COLO829 (cell line): ENCODE data around the gene HELZ2.
A peak's percentile ranks its signal among the peaks of the same experiment; 100 is the strongest.
"Not testable (repeated sequence)": the region's sequence is repeated elsewhere in the genome, so short reads cannot be mapped to it uniquely, and the experiment has no call there.

ENCODE experiments used
- DNase-seq: peaks from one replicate; pipeline ENCODE4 v3.0.0; 2012; ENCODE audit warnings: low spot score

Gene HELZ2

DNA sequence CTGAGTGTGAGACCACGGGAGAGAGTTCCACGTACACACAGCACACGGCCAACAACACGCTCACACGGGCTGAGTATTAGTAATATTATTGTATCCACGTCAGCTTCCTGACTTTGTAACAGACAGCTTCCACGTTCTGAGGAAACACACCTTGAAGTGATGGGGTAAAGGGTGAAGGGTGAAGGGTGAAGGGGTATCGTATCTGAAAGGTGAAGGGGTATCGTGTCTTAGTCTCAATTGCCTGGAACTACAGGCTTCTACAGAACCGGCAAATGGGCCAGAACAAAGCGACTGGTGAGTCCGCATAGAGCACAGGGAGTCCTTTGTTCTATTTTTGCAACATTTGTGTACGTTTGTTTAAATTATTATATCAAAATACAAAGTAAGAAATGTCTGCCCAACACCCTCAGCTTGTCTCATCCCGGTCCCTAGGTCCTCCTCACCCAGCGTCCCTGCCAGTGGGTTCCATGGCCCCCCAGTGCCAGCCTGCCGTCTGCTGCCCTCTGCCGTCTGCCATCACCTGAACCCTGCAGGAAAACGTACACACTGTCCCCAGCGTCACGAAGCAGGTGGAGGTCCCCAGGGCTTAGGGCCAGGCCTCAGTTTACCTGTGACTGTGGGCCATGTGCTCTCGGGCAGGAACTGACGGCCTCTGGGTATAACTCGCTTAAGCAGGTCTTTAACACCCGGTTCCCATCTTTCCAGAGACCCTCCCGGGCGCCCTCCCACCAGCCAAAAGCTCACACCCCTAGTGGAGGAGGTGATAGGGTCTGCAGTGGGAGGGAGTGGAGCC, 4.4 kb upstream of the HELZ2 start:
- no peak for DNase-seq

DNA sequence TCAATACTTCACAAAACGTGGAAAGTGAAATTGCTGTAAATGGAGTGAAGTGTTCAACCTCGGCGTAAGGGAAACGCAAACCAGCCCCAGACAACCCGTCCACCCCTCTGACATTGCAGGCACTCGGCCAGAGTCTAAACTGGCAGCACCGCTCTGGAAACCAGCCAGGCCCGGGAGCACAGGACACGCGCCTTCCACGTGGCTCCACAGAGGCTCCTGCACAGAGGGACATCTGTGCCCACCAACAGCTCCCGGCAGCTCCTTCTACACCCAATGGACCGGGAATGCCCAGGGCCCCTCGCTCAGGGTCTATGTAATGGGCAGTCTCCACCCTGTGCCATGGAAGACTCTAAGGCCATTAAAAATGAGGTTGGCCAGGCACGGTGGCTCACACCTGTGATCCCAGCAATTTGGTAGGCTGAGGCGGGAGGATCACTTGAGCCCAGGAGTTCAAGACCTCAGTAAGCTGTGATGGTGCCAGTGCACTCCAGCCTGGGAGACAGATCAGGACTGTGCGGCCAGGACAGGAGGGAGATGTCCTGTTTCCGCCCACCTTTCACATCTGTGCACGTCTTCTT, 3.4 kb upstream of the HELZ2 start:
- peak; percentile 35 for DNase-seq

DNA sequence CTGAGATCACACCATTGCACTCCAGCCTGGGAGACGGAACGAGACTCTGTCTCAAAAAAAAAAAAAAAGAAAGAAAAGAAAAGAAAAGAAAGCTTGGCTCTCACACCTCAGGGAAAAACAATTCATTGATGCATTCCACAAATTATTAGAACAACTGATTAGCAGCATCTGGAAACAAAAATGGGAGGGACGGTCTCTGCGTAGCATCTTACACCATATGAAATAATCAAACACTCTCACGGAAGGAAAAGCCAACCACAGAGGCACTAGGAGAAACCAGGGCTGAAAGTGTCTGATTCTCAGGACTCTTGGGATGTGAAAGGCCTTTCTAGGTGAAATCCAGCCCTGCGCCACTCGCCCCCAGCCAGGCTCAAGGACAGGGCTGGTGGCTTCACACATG, 2.3 kb upstream of the HELZ2 start:
- DNase-seq, result no peak

DNA sequence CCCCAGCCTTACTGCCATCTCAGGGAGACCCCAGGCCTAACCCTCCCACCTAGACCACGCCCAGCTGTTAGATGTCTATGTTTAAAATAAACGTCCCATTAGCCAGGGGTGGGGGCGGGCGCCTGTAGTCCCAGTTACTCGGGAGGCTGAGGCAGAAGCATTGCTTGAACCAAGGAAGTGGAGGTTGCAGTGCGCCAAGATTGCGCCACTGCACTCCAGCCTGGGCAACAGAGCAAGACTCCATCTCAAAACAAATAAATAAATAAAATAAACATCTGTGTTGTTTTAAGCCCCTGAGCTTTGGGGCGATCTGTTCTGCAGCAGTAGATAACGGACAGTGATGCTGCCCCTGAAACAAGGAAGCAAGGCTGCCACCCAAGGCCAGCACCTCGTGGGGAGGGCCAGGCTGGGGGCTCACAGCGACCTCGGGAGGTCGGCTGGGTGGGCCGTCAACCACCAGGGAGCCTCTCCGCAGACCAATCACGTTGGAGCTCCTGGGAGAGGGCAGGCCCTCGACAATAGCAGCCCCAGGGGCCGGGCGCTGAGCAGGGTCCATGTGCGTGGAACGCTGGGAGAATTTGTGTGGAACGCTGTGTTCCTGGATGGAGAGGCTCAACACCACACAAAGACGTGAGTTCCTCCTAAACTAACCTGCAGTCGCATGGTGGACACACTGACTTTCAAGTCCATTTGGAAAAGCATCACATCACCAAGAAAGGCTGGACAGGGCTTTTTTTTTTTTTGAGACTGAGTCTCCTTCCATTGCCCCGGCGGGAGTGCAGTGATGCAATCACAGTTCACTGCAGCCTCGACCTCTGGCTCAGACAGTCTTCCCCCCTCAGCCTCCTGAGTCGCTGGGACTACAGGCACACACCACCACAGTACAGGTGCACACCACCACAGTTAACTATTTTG, 1.0 kb upstream of the HELZ2 start:
- no peak for DNase-seq

DNA sequence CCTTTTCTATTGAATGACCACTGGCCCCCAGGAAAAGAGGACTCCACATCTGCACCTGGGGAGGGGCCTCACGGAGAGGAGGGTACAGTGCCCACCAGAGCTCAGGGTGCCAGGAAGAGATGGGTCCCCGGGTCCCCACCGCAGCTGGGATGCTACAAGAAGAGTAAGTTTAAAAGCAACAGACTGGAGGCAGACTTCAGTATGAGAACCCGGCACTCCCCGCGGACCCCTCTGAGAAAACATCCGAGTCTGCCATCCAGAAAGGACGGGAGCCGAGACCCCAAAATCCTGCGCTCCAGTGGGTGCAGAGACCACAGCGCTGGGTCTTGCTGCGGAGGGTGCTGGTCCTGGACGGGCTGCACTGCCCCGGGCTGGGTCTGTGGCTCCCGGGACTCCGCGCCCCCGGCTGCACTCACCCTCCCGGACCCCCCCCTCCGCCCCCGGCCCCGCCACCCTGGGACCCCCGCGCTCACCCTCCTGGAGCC, 350 bp downstream of the HELZ2 start:
- DNase-seq, result no peak

DNA sequence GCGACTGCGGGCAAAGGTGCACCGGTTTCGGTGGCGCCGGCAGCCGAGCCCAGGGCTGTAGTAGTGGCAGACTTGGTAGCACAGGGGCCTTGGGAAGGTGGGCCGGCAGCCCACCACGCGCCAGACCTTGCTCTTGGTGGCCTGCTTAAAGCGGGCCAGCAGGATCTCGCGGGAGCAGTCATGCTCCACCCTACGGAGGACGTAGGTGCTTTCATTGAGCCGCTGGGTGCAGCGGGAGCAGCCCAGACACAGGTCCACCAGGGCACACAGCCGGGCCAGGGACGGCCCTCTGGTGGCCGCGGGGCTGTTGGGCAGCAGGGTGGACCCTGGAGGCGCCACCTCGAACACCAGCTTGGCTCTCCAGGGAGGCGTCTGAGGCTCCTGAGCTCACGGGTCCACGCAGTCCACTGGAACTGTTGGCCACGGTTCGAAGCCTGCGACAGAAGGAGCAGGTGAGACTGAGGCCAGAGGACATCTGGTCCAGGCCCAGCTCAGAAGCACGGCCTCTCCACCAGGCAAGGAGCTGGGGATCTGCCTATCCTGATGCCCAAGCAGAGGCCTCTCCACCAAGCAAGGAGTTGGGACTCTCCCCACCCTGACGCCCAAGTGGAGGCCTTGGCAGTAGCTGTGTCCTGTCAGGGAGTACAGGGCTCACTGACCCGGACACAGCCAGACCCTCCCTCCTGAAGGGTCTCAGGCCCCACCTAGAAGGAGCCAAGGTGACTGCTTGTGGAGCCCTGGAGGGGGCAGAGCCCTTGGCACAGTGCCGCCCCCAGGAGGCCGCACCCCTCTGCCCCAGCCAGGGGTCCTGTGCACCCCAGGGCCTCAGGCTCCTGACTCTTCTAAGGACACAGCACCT, 1.0 kb downstream of the HELZ2 start:
- DNase-seq, result no peak

DNA sequence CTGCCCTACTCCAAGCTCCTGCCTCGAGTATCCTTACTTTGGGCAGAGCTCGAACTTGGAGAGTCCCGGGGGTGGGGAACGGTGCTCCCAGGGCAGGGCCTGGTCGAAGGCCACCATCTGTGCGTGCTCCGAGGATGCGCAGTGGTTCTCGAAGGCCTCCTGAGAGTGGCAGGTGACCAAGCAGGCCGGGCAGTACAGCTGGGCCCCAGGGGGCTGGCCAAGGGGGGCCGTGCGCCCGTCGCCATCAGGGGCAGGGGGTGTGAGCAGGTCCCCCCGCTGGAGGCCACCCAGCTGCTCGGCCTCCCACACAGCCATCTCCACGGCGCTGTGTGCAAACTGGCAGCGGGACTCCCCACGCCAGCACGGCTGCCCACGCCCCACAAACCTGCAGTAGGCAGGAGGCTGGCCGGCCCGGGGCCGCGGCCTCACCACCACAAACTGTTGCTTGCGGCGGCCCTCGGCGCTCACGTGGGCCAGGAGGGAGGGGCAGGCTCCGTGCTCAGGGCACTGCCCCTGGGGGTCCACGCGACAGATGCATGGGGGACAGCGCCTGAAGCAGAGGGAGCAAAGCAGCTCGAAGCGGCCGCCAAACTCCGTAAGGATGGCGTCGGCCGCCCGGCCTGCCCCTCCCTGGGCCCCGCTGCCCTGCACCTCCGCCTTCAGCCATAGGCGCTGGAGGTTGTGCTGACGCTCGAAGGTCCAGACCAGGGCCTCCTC, 1.8 kb downstream of the HELZ2 start:
- no peak for DNase-seq

DNA sequence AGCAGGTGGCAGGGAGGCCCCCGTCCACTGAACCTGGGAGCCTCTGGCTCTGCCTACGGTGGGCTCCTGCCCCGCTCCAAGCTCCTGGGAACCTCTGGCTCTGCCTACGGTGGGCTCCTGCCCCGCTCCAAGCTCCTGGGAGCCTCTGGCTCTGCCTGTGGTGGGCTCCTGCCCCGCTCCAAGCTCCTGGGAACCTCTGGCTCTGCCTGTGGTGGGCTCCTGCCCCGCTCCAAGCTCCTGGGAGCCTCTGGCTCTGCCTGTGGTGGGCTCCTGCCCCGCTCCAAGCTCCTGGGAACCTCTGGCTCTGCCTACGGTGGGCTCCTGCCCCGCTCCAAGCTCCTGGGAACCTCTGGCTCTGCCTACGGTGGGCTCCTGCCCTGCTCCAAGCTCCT, 3.0 kb downstream of the HELZ2 start:
- DNase-seq, result not testable (repeated sequence)

DNA sequence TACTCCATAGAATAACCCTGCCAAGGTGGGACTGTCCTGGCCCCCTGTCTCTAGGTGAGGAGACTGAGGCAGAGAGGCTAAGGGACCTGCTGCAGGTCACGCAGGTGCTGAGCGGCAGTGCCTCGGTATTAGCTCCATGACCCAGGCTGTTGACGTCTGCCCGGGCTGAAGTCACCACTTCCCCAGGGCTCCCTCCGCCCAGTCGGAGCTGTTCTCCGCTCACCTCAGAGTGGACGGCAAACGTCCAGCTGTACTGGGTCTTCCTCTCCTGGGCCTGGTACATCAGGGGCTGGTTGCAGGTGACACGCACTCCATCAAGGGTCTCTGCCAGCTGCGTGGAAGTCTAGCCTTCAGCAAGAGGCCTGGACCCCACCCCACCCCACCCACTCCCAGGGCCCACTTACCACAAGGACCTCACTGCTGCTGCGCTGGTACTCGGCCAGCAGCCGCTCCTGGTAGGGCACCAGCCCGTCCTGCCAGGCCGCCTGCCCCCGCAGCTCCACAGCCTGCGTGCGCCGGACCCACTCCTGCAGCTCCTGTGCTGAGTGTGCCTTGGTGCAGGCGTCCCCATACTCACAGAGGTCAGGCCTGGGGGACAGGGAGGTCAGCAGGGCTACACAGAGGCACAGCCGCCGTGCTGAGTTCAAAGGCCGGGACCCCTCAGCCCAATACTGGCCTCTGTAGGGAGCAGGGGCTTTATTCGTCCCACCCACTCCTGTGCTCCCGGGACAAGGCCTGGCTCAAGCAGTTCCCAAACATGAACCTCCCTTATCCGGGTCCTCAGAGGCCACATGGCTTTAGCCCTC, 3.6 kb downstream of the HELZ2 start:
- no peak for DNase-seq

DNA sequence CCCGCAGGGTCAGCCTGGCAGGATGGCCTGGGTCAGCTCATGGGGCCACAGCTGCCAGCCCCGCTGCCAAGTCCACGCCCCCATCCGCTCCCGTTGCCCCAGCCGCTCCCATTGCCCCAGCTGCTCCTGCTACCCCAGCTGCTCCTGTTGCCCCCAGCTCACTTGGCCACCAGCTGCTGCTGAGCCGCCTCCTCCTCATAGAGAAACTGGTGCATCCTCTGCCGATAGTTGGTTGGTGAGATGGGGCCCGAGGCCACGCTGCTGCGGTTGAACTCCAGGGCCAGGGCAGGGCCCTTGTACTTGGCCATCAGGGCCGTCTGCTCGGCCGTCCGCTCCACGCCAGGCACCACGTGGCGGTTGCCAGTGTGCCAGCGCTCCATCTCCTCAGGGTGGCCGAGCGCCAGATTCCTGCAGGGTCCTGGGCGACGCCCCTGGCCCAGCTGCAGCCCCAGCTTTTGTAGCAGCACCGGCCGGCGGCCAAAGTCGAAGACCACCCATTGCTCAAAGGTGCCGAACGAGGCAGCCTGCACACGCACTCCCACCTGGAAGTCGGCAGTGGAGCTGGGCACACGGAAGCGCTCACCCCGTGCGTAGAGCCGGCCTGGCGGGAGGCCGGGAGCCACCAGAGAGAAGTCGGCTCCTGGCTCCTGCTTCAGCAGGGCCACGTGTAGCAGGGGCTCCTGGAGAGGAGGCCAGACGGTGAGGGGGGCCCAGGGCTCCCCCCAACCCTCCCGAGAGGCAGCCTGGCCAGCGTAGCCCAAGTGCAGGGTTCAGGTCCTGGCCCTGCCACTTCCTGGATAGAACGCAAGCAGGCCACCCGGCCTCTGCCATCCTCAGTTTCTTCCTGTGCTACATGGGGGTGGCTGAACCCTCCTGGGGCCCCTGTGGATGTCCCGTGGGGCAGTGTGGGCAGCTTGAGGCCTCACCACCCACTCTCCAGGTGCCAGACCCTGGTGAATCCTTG, 4.8 kb downstream of the HELZ2 start:
- no peak for DNase-seq

DNA sequence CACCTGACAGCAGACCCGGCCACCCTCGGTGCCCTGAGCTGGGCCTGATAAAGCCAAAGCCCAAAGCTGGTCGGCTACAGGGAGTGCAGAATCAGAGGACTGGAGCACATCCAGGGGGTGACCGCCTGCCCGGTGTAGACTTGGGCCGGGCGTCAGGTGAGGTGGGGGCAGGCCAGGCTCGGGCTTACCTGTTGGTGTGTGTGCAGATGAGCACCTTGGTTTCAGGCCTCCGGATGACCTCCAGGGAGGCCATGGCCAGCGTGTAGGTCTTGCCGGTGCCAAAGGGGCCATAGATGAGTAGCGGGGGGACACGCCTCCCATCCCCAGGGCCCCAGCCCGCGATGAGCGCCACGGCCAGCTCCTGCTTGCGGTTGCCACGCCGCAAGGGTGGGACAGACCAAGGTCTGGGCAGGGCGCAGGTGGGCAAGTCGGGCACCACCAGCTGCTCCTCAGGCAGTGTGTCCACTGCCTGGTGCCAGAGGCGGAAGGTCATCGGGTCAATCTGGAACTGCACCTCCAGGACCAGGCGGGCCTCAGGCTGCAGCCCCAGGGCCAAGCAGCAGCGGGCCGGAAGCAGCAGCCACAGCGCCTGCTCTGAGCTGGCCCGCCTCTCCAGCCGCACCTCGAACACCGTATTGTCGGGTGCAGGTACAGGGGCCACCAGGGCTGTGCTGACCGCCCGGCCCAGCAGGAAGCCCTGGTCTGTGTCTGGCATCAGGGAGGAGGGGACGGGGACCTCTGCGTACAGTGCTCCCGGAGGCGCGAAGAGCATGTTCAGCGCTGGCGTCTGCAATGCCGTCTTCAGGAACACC, 5.7 kb downstream of the HELZ2 start:
- no peak for DNase-seq

DNA sequence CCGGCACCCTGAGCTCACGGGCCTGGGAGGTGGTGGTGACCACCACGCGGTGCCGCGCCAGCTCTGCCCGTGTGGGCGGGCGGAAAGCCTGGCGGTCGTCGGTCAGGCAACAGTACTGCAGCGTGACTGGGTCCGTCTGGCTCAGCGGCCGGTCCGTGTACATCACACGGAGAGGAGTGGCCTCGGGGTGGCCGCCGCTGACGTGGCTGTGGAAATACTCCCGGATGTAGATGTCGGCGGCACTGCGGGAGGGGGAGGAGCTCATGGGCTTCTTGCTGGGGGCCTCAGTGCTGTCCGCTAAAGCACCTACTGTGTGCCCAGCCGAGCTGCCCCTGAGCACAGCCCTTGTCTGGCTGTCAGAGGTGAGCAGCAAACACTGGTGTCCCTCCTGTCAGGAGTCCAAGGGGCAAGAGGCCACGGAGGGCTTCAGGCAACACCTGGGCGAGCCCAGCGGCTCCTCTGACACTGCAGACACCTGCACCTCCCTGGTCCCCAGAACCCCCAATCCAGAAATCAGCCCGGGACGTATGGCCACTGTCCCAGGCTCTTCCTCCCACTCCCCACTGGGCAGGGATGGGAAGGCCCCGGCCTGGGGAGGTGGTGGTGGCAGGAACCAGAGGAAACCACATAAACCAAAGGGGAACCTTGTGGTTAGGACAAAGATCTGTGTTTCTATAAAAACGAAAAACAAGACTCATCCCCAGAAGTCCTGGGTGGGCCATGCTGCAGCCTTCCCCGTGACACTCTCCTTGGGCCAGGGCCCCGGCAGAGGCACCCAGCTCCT, 6.5 kb downstream of the HELZ2 start:
- DNase-seq, result no peak

DNA sequence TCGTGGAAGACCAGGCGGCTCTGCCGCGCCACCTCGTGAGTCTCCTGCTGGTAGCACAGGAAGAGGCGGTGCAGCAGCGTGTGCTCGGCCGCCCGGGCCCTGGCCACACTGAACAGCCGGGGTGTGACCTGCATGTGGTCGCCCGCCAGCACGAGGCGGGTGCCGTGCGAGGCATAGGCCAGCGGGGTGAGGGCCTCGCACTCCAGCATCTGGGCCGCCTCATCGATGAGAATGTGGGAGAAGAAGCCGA, 7.0 kb downstream of the HELZ2 start:
- no peak for DNase-seq

DNA sequence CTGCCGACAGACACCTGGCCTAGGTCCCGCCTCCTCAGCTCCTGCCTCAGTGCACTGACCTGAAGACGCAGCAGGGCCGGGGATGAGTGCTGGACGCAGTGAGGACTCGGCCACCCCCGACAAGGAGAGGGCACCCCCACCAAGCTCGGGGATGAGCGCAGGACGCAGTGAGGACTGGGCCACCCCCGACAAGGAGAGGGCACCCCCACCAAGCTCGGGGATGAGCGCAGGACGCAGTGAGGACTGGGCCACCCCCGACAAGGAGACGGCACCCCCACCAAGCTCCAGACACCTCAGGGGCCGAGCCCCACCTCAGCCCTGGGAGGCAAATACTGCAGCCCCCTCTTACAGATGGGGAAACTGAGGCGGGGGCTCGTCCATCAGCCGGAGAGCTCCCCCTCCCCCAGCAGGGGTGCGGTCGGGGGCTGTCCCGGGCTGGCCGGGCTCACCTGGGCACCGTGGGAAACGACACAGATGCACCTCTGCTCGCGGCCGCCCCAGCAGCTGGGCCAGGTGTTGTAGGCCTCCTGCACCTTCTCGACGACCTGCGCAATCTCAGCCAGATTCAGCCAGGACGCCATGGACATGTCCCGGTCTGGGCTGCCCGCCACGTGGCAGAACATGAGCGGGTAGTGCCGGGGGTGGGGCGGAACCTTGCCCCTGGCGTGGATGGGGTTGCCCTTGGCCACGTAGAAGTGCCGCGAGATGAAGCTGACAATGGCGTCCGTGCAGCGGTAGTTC, 7.5 kb downstream of the HELZ2 start:
- DNase-seq, result no peak

DNA sequence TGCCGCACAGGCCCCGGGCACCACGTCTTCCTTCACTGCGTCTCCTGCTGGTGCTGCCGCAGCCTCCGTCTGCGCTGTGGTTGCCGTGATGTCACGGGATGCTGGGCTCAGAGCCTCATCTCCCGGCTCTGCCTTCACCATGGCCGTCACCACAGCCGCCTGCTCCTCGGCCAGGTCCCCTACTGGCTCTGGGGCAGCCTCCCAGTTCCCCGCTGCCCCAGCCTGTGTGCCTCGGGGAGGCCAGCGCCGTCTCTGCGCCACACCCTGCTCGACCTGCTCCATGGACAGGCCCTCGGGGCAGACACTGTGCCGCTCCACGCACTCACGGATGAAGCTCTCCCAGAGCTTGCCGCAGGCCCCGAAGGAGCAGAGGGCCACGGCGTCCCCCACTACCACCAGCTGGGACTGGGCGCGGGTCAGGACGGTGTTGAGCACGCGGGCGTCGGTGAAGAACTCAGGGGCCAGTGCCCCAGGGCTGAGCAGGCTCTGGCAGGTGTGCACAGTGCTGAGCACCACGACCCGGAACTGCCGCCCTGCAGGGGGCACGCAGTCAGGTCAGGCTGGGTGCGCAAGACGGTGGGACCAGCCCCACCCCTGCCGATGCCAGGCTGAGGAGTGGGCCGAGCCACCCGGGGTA, 8.2 kb downstream of the HELZ2 start:
- no peak for DNase-seq

DNA sequence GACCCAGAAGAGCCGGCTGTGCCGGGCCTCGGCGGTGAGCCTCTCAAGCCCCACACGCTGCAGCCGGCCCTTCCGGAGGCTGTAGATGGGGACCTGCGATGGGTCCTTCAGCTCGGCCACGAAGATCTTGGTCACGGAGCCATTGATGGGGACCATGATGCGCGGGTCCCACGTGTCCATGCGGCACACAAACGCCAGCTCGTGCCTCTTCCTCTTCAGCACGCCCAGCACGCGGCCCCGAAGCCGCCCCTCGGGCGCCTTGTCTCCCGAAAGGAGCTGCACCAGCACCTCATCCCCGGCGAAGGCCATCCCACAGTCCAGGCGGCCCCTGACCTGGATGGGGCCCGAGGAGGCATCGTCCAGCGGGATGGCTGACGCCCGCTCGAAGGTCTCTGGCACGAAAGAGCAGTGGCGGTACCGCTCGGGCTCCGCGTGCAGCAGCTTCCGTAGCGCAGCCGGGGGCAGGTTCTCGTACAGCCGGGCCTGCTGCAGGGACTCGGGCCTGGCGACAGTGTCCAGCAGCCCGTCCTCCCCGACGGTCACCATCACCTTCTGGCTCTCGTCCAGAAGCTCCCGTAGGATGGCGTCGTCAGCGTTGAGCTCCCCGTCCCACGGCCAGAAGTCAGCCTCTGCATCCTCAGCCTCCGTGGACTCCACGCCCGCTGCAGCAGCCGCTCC, 8.9 kb downstream of the HELZ2 start:
- DNase-seq, result no peak
